ENCODE data around the gene SAPCD1.

The SAPCD1 gene

DNA sequence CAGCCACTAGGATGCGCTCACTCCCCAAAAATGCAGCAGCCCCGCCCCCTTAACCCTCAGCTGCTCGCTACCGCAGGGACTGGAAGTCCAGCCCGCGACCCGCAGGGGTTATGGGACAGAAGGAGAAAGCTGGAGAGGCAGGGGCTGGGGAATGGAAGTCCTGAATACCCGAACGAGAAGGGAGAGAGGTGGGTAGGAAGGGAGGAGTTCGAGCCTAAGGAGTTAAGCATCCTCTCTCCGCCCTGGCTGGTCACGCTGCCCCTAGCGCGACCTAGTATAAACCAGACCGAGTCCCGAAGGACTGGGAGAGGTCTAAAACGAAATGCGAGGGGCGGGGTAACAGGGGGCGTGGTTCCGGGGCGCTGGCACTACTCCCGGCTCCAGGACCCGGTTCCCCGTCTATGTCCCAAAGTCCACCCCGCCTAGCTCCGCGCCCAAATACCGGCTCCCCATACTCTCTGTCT lies 32.9 kb upstream of the SAPCD1 start:
- DNase-seq (ENCODE audit: low read depth) = peak; percentile 67

GRCh38 chr6:31729979-31730630 lies 32.4 kb upstream of the SAPCD1 start:
- DNase-seq (ENCODE audit: low read depth) = peak; percentile 37

GRCh38 chr6:31730631-31731086 lies 31.8 kb upstream of the SAPCD1 start:
- no peak for DNase-seq (ENCODE audit: low read depth)

GRCh38 chr6:31732029-31732428 lies 30.4 kb upstream of the SAPCD1 start:
- DNase-seq (ENCODE audit: low read depth) = no peak

DNA sequence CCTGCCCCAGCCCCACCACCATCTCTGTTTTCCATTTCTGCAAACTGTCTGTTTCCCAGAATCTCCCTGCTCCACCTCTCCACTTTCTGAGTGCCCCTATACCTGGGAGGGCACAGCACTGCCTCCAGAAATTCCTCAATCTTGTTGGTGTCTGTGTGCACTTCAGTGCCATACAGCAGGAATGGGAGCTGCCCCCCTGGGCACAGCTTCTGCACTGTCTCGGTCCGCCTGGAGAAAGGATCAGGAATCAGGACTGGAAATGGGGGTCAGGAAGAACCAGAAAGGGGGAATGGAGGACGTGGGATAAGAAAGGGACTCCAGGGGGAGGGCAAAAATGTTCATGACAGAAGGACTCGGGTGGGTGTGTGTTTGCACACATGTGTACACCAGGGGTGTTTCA lies 28.7 kb upstream of the SAPCD1 start:
- no peak for DNase-seq (ENCODE audit: low read depth)

DNA sequence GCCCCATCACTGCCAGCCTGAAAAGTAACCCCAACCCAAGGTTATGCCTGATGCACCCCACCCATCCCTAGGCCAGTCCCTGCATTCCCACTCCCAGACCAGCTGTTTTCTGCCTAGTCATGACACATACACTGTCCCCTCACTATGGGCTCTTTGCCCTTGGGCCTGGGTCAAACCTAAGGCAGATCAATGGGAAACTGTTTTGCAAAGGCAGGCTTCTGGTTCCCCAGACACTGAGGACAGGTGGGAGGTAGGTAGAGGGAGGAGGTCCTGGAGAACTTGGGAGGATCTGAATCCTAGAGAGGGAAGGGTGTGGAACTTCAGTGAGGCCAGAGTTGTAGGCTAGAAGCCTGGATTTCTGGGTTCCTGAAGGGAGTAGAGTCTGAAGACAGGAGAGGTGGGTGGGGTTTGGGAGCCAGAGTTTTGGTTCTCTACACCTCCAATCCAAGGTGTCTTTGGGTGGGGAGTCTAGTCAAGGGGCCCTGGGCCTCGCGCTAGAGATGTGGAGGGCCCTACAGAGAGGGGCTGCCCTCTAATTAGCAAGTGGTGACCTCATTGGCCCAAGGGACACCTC lies 28.1 kb upstream of the SAPCD1 start:
- no peak for DNase-seq (ENCODE audit: low read depth)

GRCh38 chr6:31734821-31735406 lies 27.5 kb upstream of the SAPCD1 start:
- DNase-seq (ENCODE audit: low read depth) = peak; percentile 24

GRCh38 chr6:31736021-31736767 lies 26.3 kb upstream of the SAPCD1 start, which contains the start of gene CLIC1:
Gene CLIC1 (minus strand): TSS chr6:31736530. CDS start chr6:31736300, 230 bp downstream.
- peak; percentile 69 for DNase-seq (ENCODE audit: low read depth)

DNA sequence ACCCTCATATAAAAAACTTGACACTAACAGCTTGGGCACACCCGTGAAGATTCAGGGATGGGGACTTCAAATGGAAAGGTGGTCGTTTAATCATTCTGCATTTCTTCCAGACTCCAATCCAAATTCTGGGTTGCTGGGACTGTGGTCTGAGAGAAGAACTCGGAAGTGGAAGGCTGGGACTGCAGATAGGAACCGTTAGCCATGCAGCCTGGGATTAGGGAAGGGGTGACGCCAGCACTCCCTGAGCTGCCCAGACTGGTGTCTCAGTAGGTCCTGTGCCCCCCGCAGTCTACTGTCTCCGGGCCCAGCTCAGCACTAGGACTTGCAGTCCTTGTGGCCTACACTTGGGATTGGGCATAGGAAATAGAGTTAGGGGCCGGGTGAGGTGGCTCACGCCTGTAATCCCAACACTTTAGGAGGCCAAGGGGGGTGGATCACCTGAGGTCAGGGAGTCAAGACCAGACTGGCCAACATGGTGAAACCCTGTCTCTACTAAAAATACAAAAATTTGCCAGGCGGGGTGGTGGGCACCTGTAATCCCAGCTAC lies 25.6 kb upstream of the SAPCD1 start:
- DNase-seq (ENCODE audit: low read depth) = no peak

DNA sequence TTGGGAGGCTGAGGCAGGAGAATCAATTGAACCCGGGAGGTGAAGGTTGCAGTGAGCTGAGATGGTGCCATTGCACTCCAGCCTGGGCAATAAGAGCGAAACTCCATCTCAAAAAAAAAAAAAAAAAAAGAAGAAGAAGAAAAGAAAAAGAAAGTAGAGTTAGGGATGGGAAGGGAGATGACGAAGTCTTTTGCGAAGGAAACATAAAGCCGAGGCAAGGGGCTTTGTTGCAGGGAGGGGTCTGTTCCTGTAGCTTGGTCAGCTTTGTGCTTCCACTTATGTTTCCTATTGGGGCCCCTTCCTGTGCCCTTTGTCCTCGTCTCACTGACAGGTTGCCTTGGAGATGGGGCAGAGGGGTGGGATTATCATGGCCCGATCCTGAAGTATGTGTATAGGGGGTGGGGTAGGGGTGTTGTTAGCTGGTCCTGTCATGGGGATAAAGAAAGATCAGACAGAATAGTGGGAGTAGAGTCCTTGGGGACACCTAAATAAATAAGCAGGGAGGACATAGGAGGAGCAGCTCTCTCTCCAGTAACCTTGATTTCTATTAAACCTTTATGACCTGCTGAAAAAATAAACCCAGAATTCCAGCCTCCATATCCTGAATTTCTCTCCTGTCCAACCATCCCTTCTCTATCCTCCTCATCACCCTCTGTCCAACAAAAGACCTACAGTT lies 25.0 kb upstream of the SAPCD1 start:
- no peak for DNase-seq (ENCODE audit: low read depth)

- DNase-seq (ENCODE audit: low read depth) = peak; percentile 46
Observed at GRCh38 chr6:31737991-31738979, 24.2 kb upstream of the SAPCD1 start.

DNA sequence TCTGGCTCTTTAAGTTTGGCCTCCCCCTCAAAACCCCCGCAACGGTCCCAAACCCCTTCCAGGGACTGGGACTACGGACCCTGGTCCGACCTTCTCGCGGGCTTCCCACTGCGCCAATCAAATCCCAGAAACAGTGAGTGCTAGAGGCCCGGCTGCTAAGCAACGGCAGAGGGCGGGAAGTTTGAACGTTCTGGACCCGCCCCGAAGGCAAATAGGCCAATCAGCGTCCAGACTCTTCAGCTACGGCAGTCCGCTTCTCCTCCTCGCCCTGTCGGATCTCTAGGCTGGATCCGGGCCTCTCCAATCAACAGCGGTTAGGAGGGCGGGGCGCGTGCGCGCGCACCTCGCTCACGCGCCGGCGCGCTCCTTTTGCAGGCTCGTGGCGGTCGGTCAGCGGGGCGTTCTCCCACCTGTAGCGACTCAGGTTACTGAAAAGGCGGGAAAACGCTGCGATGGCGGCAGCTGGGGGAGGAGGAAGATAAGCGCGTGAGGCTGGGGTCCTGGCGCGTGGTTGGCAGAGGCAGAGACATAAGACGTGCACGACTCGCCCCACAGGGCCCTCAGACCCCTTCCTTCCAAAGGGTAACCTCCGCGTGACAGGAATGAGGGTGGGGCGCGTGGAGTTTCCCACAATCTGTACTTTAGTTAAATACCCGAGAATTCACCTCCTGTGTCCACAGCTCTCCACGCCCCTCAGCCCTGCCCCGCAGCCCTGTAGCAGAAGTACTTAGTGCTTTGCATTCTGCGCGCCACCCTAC lies 22.6 kb upstream of the SAPCD1 start, which contains the start of gene MSH5:
TSS of gene MSH5 (plus strand) at position 367 of the 758 bp plus-strand sequence. CDS start 462 bp downstream, outside the sequence.
- peak; percentile 91 for DNase-seq (ENCODE audit: low read depth)

GRCh38 chr6:31740397-31741223 lies 21.8 kb upstream of the SAPCD1 start:
- no peak for DNase-seq (ENCODE audit: low read depth)

- no peak for DNase-seq (ENCODE audit: low read depth)
Observed at GRCh38 chr6:31741815-31742214, 20.6 kb upstream of the SAPCD1 start.

DNA sequence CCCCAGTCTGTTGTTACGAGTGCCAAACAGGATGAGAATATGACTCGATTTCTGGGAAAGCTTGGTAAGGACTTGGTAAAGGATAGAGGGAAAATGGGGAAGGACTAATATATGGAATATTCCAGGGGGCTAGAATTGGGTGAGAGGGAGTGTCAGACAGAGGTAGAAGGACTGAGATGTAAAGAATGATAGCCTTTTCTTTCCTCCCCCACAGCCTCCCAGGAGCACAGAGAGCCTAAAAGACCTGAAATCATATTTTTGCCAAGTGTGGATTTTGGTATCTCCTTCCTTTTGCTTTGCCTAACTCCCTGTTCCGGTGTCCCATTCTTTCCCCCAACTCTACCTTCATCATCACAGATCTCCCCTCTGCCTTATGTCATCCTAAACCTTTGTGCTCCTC lies 19.6 kb upstream of the SAPCD1 start:
- DNase-seq (ENCODE audit: low read depth) = no peak

- DNase-seq (ENCODE audit: low read depth) = no peak
Observed at GRCh38 chr6:31744422-31744821, 18.0 kb upstream of the SAPCD1 start.

DNA sequence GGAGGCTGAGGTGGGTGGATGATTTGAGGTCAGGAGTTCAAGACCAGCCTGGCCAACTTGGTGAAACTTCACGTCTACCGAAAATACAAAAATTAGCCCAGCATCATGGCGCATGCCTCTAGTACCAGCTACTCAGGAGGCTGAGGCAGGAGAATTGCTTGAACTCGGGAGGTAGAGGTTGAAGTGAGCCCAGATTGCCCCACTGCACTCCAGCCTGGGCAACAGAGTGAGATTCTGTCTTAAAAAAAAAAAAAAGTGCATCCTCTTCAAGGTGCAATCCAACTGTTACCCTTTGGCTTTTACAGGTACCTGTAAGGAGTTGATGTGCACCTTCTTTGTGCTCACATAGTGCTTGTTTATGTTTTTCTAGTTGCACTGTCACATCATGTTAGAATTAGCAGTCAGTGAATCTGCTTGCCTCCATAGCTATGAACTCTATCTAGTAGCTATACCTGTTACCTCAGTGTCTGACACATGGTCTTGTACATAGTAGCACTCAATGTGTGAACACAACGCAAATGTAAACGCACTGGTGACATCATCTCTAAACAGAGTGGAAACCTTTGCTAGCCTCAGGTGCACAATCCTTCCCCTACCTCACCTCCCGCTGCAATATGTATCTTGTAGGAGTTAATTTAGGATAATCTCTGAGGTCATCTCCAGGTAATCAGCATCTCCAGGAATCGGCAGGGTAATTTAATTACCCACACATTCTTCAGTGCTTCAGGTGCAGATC lies 13.0 kb upstream of the SAPCD1 start:
- DNase-seq (ENCODE audit: low read depth) = no peak

DNA sequence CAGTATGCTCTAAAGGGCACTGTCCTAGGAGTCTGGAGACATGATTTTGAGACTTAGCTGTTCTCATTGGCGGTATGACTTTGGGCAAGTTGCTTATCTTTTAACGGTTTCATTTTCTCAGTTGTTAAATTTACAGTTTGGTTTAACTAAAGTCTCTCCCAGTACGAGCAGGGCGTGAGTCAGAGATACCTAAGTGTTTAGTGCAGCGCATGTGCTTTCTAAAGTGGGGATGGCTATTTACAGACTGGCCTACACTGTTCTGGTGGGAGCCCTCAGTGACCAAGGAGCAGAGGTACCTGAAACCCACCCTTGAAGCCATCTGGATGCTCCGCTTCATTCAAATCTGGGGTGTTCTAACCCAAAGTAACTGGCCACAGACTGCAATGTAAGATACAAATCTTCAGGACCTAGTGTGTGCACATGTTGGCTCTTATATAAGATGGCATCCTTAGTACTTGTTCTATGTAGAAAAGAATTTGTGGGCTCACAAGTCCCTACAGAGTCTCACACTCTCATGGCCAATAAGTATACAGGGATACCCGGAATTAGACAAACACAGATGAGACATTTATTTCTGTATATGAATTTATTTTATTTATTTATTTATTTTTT lies 11.9 kb upstream of the SAPCD1 start:
- DNase-seq (ENCODE audit: low read depth) = no peak
